ENCODE data around the gene YY1.

- TF ChIP-seq, protein P1, sequence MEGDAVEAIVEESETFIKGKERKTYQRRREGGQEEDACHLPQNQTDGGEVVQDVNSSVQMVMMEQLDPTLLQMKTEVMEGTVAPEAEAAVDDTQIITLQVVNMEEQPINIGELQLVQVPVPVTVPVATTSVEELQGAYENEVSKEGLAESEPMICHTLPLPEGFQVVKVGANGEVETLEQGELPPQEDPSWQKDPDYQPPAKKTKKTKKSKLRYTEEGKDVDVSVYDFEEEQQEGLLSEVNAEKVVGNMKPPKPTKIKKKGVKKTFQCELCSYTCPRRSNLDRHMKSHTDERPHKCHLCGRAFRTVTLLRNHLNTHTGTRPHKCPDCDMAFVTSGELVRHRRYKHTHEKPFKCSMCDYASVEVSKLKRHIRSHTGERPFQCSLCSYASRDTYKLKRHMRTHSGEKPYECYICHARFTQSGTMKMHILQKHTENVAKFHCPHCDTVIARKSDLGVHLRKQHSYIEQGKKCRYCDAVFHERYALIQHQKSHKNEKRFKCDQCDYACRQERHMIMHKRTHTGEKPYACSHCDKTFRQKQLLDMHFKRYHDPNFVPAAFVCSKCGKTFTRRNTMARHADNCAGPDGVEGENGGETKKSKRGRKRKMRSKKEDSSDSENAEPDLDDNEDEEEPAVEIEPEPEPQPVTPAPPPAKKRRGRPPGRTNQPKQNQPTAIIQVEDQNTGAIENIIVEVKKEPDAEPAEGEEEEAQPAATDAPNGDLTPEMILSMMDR (IDR thresholded peaks at IDR 0.05) = no peak
- TF ChIP-seq EZH2 (IDR thresholded peaks at IDR 0.05) (no peak), EZH2phosphoT487 (IDR thresholded peaks at IDR 0.05) (no peak)
These were observed 2.3 kb downstream of the YY1 start for GRCh38 chr14:100241279-100241678.

All from neural progenitor cell (in vitro differentiated cells).